OCI-LY7 (cell line): ENCODE results near the gene GRM1.

Experiments used
- CTCF ChIP-seq: fragments of 200-600 bp; sonication (generic); conservative IDR thresholded peaks from 2 replicates; pipeline ENCODE4 v1.5.1; 2014; ENCODE audit warnings: mild to moderate bottlenecking, antibody characterized with exemption, low read length, moderate library complexity, mixed read lengths
- EZH2phosphoT487 ChIP-seq: fragments of 200-600 bp; sonication (generic); IDR thresholded peaks from 2 replicates; pipeline ENCODE4 v1.6.1; 2018; ENCODE audit warnings: low read depth, borderline replicate concordance, mild to moderate bottlenecking, mixed run types, antibody characterized with exemption, low read length, moderate library complexity, mixed read lengths

DNA sequence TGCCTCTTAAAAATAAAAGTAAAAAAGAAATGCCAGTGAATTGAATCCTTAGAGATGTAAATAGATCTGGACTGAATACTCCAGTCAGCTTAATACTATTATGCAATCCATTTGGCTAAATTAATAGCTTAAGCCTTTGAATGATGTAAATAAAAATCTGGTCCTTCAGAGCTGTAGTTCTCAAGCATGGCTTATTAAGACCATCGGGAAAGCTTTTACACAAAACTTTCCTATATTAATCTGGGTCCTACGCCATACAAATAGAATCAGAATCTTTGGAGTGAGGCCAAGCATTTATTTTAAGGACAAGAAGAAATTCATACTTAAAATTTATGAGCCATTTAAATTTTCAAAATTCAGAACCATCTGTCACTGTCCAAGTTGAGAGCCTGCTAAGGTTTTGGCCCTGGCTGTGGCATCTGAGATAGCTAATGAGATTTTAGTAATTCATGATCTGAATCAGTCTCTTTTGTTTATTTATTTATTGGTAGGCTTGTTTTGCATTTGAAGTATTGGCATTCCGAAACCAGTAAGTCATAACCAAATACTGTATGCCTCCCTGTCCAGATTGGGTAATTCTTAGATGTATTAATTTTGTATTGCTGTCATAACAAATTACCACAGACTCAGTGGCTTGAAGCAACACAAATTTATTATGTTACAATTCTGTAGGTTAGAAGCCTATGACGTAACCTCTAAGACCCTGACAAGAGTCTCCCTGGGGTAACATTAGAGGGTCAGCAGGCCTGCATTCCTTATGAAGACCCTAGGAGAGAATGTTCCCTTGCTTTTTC lies 286.7 kb downstream of the GRM1 start:
- no peak for TF ChIP-seq CTCF
- TF ChIP-seq EZH2phosphoT487, result no peak
